ENCODE measurements around the gene NUTM2B. TPM values are rescaled to one million over a fixed set of nuclear protein-coding genes. Genes with fewer than 3 reads are reported as not detected.

Gene NUTM2B
- total RNA-seq, 2 donors from 2014 or later = 0.51 to 0.70 TPM

Other genes starting within 250 kb of the NUTM2B start
- under 1 TPM; 0.07 to 0.10 TPM for gene EIF5AL1, start 190.7 kb upstream of the NUTM2B start, total RNA-seq
- gene SFTPA2, start 142.8 kb upstream of the NUTM2B start, total RNA-seq = not detected
- gene SFTPA1, start 92.3 kb upstream of the NUTM2B start, total RNA-seq = not detected
- gene NUTM2E, start 123.5 kb downstream of the NUTM2B start, total RNA-seq = not detected
- not detected for gene SFTPD, start 245.9 kb downstream of the NUTM2B start, total RNA-seq